ENCODE results near the gene FOXO4. TPM values are rescaled to one million over a fixed set of nuclear protein-coding genes. Genes with fewer than 3 reads are reported as not detected.

Gene FOXO4
- total and polyA plus RNA-seq, 12 donors, result 12.2 to 67.8 (median 36.3) TPM

DNA sequence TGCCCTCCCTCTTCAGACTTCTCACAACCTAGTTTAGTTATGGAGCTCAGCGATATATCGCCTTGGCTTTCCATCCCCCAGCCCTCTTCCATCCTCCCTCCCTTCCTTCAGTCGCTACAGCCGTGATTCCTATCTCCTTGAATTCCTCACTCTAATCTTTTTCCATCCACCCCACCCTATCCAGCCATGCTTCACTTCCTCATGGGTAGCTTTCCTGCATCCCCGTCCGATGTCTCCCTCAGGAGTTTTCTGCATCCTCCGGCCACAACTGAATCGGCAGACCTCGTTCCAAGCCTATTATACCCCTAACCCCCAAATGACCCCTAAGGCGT, 28.0 kb upstream of the FOXO4 start:
- H3K36me3 ChIP-seq, result peaks cover 0 to 9% (median 0%) of the 10 kb centered on the region in 9 donors
- H3K27ac ChIP-seq, result peak overlapping the region; percentile 35 to 88 (median 81)
- no peaks in the 10 kb centered on the region for H3K9me3 ChIP-seq
- no peak for DNase-seq
- peak overlapping the region; percentile 44 to 70 (median 65) for H3K4me3 ChIP-seq
- ATAC-seq, result peak in 6 of 8 donors; percentile 1 to 38 (median 10)
- H3K27me3 ChIP-seq, result peaks cover 0 to 12% (median 0%) of the 10 kb centered on the region in 7 donors
- TF ChIP-seq, protein P1, sequence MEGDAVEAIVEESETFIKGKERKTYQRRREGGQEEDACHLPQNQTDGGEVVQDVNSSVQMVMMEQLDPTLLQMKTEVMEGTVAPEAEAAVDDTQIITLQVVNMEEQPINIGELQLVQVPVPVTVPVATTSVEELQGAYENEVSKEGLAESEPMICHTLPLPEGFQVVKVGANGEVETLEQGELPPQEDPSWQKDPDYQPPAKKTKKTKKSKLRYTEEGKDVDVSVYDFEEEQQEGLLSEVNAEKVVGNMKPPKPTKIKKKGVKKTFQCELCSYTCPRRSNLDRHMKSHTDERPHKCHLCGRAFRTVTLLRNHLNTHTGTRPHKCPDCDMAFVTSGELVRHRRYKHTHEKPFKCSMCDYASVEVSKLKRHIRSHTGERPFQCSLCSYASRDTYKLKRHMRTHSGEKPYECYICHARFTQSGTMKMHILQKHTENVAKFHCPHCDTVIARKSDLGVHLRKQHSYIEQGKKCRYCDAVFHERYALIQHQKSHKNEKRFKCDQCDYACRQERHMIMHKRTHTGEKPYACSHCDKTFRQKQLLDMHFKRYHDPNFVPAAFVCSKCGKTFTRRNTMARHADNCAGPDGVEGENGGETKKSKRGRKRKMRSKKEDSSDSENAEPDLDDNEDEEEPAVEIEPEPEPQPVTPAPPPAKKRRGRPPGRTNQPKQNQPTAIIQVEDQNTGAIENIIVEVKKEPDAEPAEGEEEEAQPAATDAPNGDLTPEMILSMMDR (IDR thresholded peaks at IDR 0.05), result no peak
- intact Hi-C loops (cut with DNase I), result loop anchor here in 2 of 10 donors (1.0 to 5.0 kb wide), 2 partner anchors 51 to 115 kb away; partner anchors contain the start of gene MED12 (in 1 of the 2)
- 0 to 1% methylated on average over 10 of the region's 10 CpGs for WGBS, 2 donors
- peaks cover 0 to 12% (median 5%) of the 10 kb centered on the region in 9 donors for H3K4me1 ChIP-seq

DNA sequence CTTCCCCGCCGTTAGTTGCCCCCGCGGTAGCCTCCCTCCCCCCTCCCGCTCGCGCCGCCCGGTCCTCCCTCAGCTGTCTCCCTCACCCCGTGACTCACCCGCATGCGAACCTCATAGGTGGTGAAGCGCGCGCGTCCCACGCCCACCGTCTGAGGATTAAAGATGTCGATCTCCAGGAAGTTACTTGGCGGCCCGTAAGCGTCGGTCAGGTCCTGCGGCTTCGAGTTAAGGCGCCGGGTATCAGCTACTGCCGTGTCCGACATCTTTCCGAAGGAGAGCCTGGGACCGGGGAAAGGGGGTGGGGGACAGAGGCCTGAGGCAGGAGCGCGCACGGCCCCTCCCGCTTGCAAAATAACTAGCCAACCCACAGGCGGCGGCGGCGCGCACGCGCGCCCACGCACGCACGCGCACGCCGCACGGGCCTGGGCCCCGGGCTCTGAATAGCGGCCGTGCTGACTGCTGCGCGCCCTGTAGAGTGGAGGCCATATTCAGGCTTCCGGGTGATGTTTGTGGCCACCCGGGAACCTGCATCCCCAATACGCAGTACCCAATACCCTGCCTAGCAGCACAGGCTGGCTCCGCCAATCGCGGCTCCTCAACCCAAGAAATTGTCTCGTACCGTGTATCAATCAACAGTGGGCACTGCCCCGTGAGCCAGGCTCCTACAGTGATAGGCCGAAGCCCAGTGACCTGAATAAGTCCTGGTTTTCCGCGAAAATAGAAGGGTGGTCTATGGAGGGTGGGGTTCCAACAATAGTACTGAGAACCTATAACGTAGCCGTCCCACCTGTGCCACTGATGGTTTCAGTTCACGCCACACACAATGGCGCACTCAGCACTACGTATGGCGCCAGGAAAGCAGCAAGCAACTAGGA, 27.4 kb upstream of the FOXO4 start, which contains the start of gene SNX12:
Gene SNX12 (minus strand): TSS at position 291 of the 875 bp plus-strand sequence. CDS start 28 bp downstream, at position 263.
- H3K9me3 ChIP-seq, result no peaks in the 10 kb centered on the region
- DNase-seq (peak; percentile 86 to 91), ATAC-seq (peak; percentile 96 to 100 (median 98))
- peaks cover 0 to 12% (median 0%) of the 10 kb centered on the region in 7 donors for H3K27me3 ChIP-seq
- H3K4me1 ChIP-seq, result peaks cover 0 to 12% (median 5%) of the 10 kb centered on the region in 9 donors
- peak within 1 kb of the TSS; percentile 35 to 88 (median 81) for H3K27ac ChIP-seq
- intact Hi-C loops (cut with DNase I), result loop anchor here in 2 of 10 donors (1.0 to 5.0 kb wide), 2 partner anchors 50 to 114 kb away; partner anchors contain the start of gene MED12 (in 1 of the 2)
- H3K36me3 ChIP-seq, result peaks cover 0 to 5% (median 0%) of the 10 kb centered on the region in 9 donors
- H3K4me3 ChIP-seq, result peak within 1 kb of the TSS; percentile 44 to 70 (median 65)
- WGBS, 2 donors, result 0% methylated on average over 45 to 73 of the region's 73 CpGs
- TF ChIP-seq, protein P1 (IDR thresholded peaks at IDR 0.05), result no peak

- WGBS, 2 donors, result 60 to 74% methylated on average over 5 of the region's 5 CpGs
- Histone ChIP-seq H3K27me3 (peaks cover 0 to 27% (median 0%) of the 10 kb centered on the region in 7 donors), H3K4me3 (no peak overlapping the region), H3K9me3 (no peaks in the 10 kb centered on the region), H3K36me3 (peaks cover 0 to 5% (median 0%) of the 10 kb centered on the region in 9 donors), H3K27ac (no peak overlapping the region), H3K4me1 (peaks cover 0 to 12% (median 5%) of the 10 kb centered on the region in 9 donors)
- no peak for ATAC-seq
- DNase-seq, result no peak
- TF ChIP-seq, protein P1 (IDR thresholded peaks at IDR 0.05), result no peak
- intact Hi-C loops (cut with DNase I), result no loop called here
Observed at GRCh38 chrX:71070531-71070930, 25.1 kb upstream of the FOXO4 start.

DNA sequence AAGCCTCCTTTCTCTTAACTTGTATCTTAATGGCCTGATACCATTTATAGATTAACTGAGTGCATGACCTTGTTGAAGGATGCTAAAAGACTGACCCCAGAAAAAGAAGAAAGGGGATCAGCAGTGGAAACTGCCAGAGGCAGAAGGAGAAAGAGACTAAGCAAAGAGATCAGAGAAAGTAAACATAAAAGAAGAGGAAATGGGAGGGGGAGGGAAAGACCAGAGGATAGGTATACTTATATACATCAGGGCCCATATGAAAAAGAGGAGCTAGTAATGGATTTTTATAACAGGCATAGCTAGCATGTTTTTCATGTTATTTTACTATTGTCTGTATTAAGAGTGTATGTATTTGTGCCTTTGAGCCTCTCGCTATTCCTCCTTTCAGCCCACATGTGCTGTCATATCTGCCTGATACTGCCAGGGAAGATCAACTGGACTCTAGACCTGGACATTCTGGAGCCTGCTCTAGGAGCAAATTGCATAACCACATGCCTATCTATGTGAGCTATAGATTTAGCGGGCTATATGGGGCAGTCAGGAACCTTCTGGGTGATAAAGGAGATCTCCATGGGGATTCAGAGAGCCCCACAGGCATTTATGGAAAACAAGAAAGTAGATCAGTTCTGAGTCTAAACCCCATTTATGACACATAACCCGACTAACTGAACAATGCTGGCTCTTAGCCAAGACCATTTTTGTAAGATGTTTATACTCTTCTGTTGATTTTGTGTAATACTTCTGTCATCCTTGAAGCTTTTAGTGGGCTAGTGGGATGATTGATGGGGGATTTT, 14.1 kb upstream of the FOXO4 start:
- intact Hi-C loops (cut with DNase I), result loop anchor here in 1 of 10 donors (10.0 kb wide), 1 partner anchor 363 kb away; no protein-coding TSS in a partner anchor
- H3K4me1 ChIP-seq, result no peaks in the 10 kb centered on the region
- ATAC-seq (no peak), DNase-seq (no peak)
- no peak overlapping the region for H3K27ac ChIP-seq
- H3K36me3 ChIP-seq, result no peaks in the 10 kb centered on the region
- peaks cover 0 to 11% (median 0%) of the 10 kb centered on the region in 7 donors for H3K27me3 ChIP-seq
- TF ChIP-seq, protein P1 (IDR thresholded peaks at IDR 0.05), result no peak
- no peaks in the 10 kb centered on the region for H3K9me3 ChIP-seq
- 50 to 67% methylated on average over 3 of the region's 3 CpGs for WGBS, 2 donors
- H3K4me3 ChIP-seq, result no peak overlapping the region

All from heart right ventricle (tissue), 16 donors.